Measurements from ENCODE around the gene LRP10.
"Not testable (repeated sequence)": the region's sequence is repeated elsewhere in the genome, so short reads cannot be mapped to it uniquely, and the experiment has no call there.

The LRP10 gene

GRCh38 chr14:22843123-22843925, 28.2 kb upstream of the LRP10 start:
- no peak for DNase-seq (ENCODE audit: low read depth)

- DNase-seq (ENCODE audit: low read depth), result no peak
Observed at GRCh38 chr14:22844221-22845102, 27.1 kb upstream of the LRP10 start.

GRCh38 chr14:22845103-22845394, 26.5 kb upstream of the LRP10 start:
- no peak for DNase-seq (ENCODE audit: low read depth)

- no peak for DNase-seq (ENCODE audit: low read depth)
Observed at GRCh38 chr14:22845821-22846625, 25.5 kb upstream of the LRP10 start.

- no peak for DNase-seq (ENCODE audit: low read depth)
Observed at GRCh38 chr14:22846811-22847307, 24.7 kb upstream of the LRP10 start.

GRCh38 chr14:22847661-22848341, 23.7 kb upstream of the LRP10 start:
- peak; percentile 81 for DNase-seq (ENCODE audit: low read depth)

- DNase-seq (ENCODE audit: low read depth), result peak; percentile 77
Observed at GRCh38 chr14:22848351-22849164, 23.0 kb upstream of the LRP10 start.

- DNase-seq (ENCODE audit: low read depth), result peak; percentile 59
Observed at GRCh38 chr14:22849212-22849819, 22.2 kb upstream of the LRP10 start.

GRCh38 chr14:22850944-22851764, 20.4 kb upstream of the LRP10 start:
- DNase-seq (ENCODE audit: low read depth), result peak; percentile 98

- not testable (repeated sequence) for DNase-seq (ENCODE audit: low read depth)
Observed at GRCh38 chr14:22852178-22852577, 19.4 kb upstream of the LRP10 start.

- no peak for DNase-seq (ENCODE audit: low read depth)
Observed at GRCh38 chr14:22852599-22852939, 19.0 kb upstream of the LRP10 start.

- peak; percentile 80 for DNase-seq (ENCODE audit: low read depth)
Observed at GRCh38 chr14:22852940-22853767, 18.4 kb upstream of the LRP10 start.

- not testable (repeated sequence) for DNase-seq (ENCODE audit: low read depth)
Observed at GRCh38 chr14:22854296-22854695, 17.2 kb upstream of the LRP10 start.

- DNase-seq (ENCODE audit: low read depth), result no peak
Observed at GRCh38 chr14:22854963-22855724, 16.4 kb upstream of the LRP10 start.

- no peak for DNase-seq (ENCODE audit: low read depth)
Observed at GRCh38 chr14:22856428-22856827, 15.1 kb upstream of the LRP10 start.

- not testable (repeated sequence) for DNase-seq (ENCODE audit: low read depth)
Observed at GRCh38 chr14:22860377-22860776, 11.2 kb upstream of the LRP10 start.

- DNase-seq (ENCODE audit: low read depth), result no peak
Observed at GRCh38 chr14:22861651-22862050, 9.9 kb upstream of the LRP10 start.

GRCh38 chr14:22864979-22865378, 6.6 kb upstream of the LRP10 start:
- DNase-seq (ENCODE audit: low read depth), result no peak

All from iris pigment epithelial cell (primary cell).